ENCODE results near the gene ADGRL1. TPM values are rescaled to one million over a fixed set of nuclear protein-coding genes. Genes with fewer than 3 reads are reported as not detected.
"Not testable (repeated sequence)": the region's sequence is repeated elsewhere in the genome, so short reads cannot be mapped to it uniquely, and the experiment has no call there.

The ADGRL1 gene
- total and polyA plus RNA-seq, 8 donors, result 6.0 to 24.5 (median 13.3) TPM

DNA sequence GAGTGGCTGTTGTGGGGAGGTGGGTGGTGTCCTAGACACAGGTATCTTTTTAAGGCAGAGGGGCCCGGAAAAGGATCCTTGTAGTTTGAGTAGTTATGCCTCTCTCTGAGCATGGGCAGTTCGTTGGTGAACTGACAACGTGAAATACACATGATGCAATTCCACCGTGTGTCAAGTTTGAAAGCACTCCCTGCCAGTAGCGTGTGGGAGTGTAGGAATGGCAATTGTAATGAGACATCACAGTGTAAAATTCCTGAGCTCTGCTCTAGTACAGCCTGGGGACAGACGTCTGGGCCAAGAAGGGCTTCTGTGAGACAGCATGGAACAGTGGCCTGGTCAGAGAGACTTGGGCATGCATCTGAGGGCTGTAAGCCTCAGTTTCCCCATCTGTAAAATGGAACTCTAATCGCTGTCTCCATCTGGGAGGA, 59.2 kb downstream of the ADGRL1 start:
- 59 to 73% (median 65%) methylated on average over 6 to 7 of the region's 7 CpGs for WGBS, 5 donors
- no peaks in the 10 kb centered on the region for H3K9me3 ChIP-seq
- no peak for DNase-seq
- intact Hi-C loops (cut with DNase I; ENCODE audit: low total_unique reads), result no loop called here
- TF ChIP-seq EP300 (IDR thresholded peaks at IDR 0.05), result no peak
- no peak for TF ChIP-seq CTCF (IDR thresholded peaks at IDR 0.05)
- TF ChIP-seq POLR2AphosphoS5 (IDR thresholded peaks at IDR 0.05), result no peak
- TF ChIP-seq POLR2A (IDR thresholded peaks at IDR 0.05), result no peak
- H3K4me1 ChIP-seq, result peaks cover 22 to 33% (median 28%) of the 10 kb centered on the region in 4 donors
- no peak overlapping the region for H3K27ac ChIP-seq
- no peak overlapping the region for H3K4me3 ChIP-seq
- peaks cover 0 to 12% (median 11%) of the 10 kb centered on the region in 4 donors for H3K36me3 ChIP-seq
- no peaks in the 10 kb centered on the region for H3K27me3 ChIP-seq

- intact Hi-C loops (cut with DNase I; ENCODE audit: low total_unique reads); H3K9me3 ChIP-seq; H3K4me3 ChIP-seq; H3K36me3 ChIP-seq; H3K27ac ChIP-seq; H3K27me3 ChIP-seq; DNase-seq: not testable (repeated sequence)
- H3K4me1 ChIP-seq, result peaks cover 22 to 33% (median 28%) of the 10 kb centered on the region in 4 donors
- 88 to 97% (median 94%) methylated on average over 10 of the region's 10 CpGs for WGBS, 5 donors
Measured at GRCh38 chr19:14146169-14146568, 59.8 kb downstream of the ADGRL1 start.

DNA sequence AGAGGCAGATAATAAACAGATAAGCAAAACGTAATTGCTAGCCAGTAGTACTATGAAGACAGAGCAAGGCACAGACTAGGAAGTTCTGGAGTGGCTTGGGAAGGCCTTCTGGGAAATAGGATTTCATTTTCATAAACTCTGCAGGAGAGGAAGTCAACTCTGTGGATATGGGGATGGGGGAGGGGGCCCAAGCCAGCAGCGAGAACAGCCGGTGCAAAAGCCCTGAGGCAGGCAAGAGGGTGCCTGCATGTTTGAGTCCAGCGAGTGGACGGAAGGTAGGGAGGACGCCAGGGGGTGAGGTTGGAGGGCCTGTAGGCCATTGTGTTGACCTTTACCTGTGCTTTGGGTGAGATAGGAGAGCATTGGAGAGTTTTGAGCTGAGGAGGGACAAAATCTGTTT, 60.6 kb downstream of the ADGRL1 start:
- no peak for DNase-seq
- H3K9me3 ChIP-seq, result no peaks in the 10 kb centered on the region
- H3K27ac ChIP-seq, result no peak overlapping the region
- peaks cover 21 to 32% (median 25%) of the 10 kb centered on the region in 4 donors for H3K4me1 ChIP-seq
- H3K36me3 ChIP-seq, result no peaks in the 10 kb centered on the region
- TF ChIP-seq POLR2A (IDR thresholded peaks at IDR 0.05) (no peak), EP300 (IDR thresholded peaks at IDR 0.05) (no peak), POLR2AphosphoS5 (IDR thresholded peaks at IDR 0.05) (no peak), CTCF (IDR thresholded peaks at IDR 0.05) (no peak)
- intact Hi-C loops (cut with DNase I; ENCODE audit: low total_unique reads), result no loop called here
- no peak overlapping the region for H3K4me3 ChIP-seq
- H3K27me3 ChIP-seq, result no peaks in the 10 kb centered on the region
- 78 to 88% (median 79%) methylated on average over 6 of the region's 6 CpGs for WGBS, 5 donors

GRCh38 chr19:14142262-14143190, 63.4 kb downstream of the ADGRL1 start:
- H3K4me1 ChIP-seq, result peaks cover 10 to 30% (median 20%) of the 10 kb centered on the region in 4 donors
- no peak overlapping the region for H3K4me3 ChIP-seq
- TF ChIP-seq CTCF (IDR thresholded peaks at IDR 0.05), result no peak
- TF ChIP-seq POLR2AphosphoS5 (IDR thresholded peaks at IDR 0.05), result no peak
- TF ChIP-seq POLR2A (IDR thresholded peaks at IDR 0.05), result no peak
- no peak for TF ChIP-seq EP300 (IDR thresholded peaks at IDR 0.05)
- H3K36me3 ChIP-seq, result no peaks in the 10 kb centered on the region
- 81 to 87% (median 87%) methylated on average over 12 of the region's 12 CpGs for WGBS, 5 donors
- no peak overlapping the region for H3K27ac ChIP-seq
- H3K9me3 ChIP-seq, result no peaks in the 10 kb centered on the region
- intact Hi-C loops (cut with DNase I; ENCODE audit: low total_unique reads), result no loop called here
- H3K27me3 ChIP-seq, result no peaks in the 10 kb centered on the region
- DNase-seq, result no peak

DNA sequence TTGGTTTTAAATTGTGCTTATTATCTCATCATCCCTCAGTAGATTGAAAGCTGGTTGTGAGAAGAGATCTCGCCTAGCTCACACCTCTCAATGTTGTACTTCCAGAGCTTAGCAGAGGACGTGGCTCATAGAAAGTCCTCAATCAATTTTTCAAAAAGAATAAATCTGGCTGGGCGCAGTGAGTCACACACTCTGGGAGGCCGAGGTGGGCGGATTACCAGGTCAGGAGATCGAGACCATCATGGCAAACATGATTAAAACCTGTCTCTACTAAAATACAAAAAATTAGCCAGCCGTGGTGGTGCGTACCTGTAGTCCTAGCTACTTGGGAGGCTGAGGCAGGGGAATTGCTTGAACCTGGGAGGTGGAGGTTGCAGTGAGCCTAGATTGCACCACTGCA, 64.9 kb downstream of the ADGRL1 start:
- TF ChIP-seq POLR2A (IDR thresholded peaks at IDR 0.05) (no peak), EP300 (IDR thresholded peaks at IDR 0.05) (no peak), CTCF (IDR thresholded peaks at IDR 0.05) (no peak), POLR2AphosphoS5 (IDR thresholded peaks at IDR 0.05) (no peak)
- intact Hi-C loops (cut with DNase I; ENCODE audit: low total_unique reads), result no loop called here
- Histone ChIP-seq H3K4me3 (no peak overlapping the region), H3K27ac (no peak overlapping the region), H3K9me3 (no peaks in the 10 kb centered on the region), H3K27me3 (no peaks in the 10 kb centered on the region), H3K4me1 (peaks cover 13 to 36% (median 26%) of the 10 kb centered on the region in 4 donors), H3K36me3 (no peaks in the 10 kb centered on the region)
- no peak for DNase-seq
- WGBS, 5 donors, result 92 to 97% (median 94%) methylated on average over 8 of the region's 8 CpGs

Data from stomach (tissue), 9 donors.